Measurements from ENCODE around the gene DELE1. TPM values are rescaled to one million over a fixed set of nuclear protein-coding genes. Genes with fewer than 3 reads are reported as not detected.

Gene DELE1, protein sequence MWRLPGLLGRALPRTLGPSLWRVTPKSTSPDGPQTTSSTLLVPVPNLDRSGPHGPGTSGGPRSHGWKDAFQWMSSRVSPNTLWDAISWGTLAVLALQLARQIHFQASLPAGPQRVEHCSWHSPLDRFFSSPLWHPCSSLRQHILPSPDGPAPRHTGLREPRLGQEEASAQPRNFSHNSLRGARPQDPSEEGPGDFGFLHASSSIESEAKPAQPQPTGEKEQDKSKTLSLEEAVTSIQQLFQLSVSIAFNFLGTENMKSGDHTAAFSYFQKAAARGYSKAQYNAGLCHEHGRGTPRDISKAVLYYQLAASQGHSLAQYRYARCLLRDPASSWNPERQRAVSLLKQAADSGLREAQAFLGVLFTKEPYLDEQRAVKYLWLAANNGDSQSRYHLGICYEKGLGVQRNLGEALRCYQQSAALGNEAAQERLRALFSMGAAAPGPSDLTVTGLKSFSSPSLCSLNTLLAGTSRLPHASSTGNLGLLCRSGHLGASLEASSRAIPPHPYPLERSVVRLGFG
- total RNA-seq: 10 to 100 TPM; 71.5 to 72.1 TPM

DNA sequence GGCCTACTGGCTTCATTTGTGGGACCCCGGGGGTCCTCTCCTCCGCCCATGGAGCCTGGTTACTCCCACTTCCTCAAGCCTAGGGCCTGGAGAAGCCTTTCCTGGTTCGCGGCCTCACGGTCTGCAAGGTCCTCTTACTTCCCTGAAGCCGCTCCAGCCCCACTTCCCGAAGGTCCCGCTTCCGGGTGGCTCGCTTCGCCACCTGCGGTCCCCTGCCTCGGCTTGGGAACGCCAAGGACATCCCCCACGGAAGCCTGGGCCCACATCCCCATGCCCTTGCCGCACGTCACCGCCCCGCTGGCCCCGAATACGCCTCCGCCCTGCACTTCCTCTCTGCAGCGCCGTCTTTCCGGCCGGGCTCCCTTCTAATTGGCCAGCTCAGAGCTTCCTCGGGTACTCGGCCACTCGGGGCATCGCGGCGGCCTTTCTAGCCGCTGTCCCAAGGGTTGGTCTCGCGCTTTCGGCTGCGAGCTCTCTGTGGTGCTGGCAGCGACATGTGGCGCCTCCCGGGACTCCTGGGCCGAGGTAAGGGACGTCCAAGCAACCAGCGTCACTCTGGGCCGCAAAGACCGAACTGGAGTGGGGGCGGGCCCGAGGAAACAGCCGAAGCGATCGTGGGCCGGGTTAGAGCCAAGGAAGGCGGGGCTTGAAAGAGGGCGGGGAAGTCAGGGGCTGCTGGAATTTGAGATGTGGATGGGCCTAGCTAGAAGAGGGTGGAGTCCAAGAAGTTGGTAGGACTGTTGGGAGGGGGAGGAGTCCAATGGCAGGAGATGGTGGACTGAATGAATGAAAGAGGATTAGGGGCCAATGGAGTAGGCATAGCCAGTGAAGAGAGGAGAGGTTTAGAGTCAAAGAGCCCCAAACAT is at the start of gene DELE1:
TSS of gene DELE1 (plus strand) at position 424 of the 866 bp plus-strand sequence. CDS start at position 495, 71 bp downstream.
- peak within 1 kb of the TSS; percentile 87 for H3K4me3 Mint-ChIP-seq
- ChIA-PET CTCF (interaction anchor here (0.5 to 3.5 kb wide), 11 partner anchors 9 to 453 kb away, joined by 3 to 14 read pairs (median 5); partner anchors contain the start of gene RNF14), POLR2A (interaction anchor here (0.6 to 1.1 kb wide), 3 partner anchors 14 to 83 kb away, joined by 3 to 4 read pairs (median 3); partner anchors contain the start of gene RNF14)
- H3K4me1 Mint-ChIP-seq: peaks cover 35% of the 10 kb centered on the region
- no peaks in the 10 kb centered on the region for H3K27me3 Mint-ChIP-seq
- peak; percentile 94 for DNase-seq
- H3K36me3 Mint-ChIP-seq (ENCODE audit: low read depth): peaks cover 36% of the 10 kb centered on the region
- H3K27ac Mint-ChIP-seq: peak within 1 kb of the TSS; percentile 88
- H3K9me3 Mint-ChIP-seq: no peaks in the 10 kb centered on the region

DNA sequence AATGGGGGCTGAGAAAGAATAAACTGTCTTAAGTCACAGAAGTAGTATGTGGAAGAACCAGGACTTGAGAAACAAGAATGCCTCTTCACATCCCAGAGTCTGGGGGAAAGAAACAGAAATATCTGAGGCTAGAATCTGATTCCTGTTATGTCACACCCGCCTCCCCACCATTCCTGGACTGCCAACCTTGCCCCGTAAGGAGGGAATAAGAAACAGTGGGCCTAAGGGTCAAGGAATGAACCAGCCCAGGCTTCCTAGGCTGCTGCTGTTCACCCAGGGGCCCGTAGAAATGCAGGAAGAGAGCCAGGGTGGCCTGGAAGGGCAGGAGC is 49.8 kb upstream of the DELE1 start:
- Mint-ChIP-seq H3K27ac (no peak overlapping the region), H3K4me1 (peaks cover 10% of the 10 kb centered on the region), H3K27me3 (peaks cover 65% of the 10 kb centered on the region), H3K36me3 (ENCODE audit: low read depth) (no peaks in the 10 kb centered on the region), H3K4me3 (no peak overlapping the region), H3K9me3 (no peaks in the 10 kb centered on the region)
- POLR2A ChIA-PET: no interaction called here
- CTCF ChIA-PET: interaction anchor here (1.4 kb wide), 1 partner anchor 10 kb away, joined by 4 read pairs; no protein-coding TSS in a partner anchor
- DNase-seq: no peak

DNA sequence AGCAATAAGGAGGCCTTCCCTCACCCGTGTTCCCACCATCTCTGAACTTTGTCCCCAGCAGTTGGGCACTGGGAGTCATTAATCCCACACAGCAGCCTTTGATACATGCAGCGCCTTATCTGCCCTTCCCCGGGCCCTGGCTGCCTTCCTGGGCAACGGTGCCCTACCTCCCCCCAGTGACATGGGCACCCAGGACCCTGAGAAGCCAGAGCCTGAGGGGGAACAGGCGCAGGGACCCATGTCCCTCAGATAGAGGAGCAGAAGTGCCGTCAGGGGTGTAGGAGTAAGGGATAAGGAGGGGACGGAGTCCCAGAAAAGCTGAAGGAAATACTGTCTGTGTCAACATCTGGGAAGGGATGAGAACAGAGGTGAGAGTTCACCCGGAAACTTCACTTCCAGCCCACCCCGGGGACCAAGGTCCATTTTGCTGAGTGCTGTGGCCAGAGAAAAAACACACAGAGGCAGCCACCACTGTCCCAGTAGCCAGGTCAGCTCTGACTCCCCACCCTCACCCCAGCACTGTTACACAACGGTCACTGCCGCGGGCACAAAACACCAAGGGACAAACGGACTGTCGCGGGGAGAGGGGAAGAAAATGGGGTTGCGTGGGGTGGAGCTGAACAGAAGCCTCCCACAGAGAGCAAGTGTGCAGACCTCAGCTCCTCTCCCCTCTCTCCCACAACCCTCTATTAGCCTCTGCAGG is 49.3 kb upstream of the DELE1 start:
- peak; percentile 3 for DNase-seq
- H3K36me3 Mint-ChIP-seq (ENCODE audit: low read depth): no peaks in the 10 kb centered on the region
- no peaks in the 10 kb centered on the region for H3K9me3 Mint-ChIP-seq
- peaks cover 14% of the 10 kb centered on the region for H3K4me1 Mint-ChIP-seq
- H3K27ac Mint-ChIP-seq: no peak overlapping the region
- ChIA-PET POLR2A (no interaction called here), CTCF (interaction anchor here (0.8 to 1.4 kb wide), 3 partner anchors 9 to 181 kb away, joined by 3 to 4 read pairs (median 4); no protein-coding TSS in a partner anchor)
- peaks cover 71% of the 10 kb centered on the region for H3K27me3 Mint-ChIP-seq
- H3K4me3 Mint-ChIP-seq: no peak overlapping the region

DNA sequence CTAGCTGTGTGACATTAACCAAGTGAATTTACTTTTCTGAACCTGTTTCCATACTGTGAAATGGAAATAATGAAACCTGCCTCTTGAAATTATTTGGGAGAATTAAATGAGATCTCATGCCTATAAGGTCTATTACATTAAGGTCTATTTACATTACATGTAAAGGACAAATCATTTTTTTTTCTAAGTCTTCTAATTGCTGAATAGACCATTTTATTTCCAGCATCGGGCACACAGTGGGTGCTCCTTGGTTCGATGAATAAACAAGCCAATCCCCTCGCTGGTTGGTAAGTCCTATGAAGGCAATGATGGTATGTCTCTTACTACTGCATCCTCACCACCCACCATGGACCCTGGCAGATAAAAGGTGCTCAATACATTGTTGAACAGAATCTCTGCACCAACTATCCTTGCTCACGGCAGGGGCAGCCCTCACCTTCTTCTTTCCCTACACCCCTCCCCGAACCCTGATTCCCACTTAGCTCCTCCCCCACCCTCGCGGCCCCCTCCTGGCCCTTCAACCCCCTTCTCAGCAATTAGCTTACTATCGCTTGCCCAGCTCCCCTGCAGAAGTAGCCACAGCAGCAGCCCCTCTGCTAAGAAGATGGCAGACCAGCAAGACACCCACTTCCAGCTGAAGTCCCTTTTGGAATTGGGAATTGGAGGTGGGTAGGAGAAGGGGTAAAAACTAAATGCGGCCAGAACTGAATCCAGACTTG is 48.5 kb upstream of the DELE1 start:
- peak; percentile 3 for DNase-seq
- Mint-ChIP-seq H3K4me1 (peaks cover 16% of the 10 kb centered on the region), H3K9me3 (no peaks in the 10 kb centered on the region), H3K4me3 (no peak overlapping the region), H3K27ac (no peak overlapping the region), H3K36me3 (ENCODE audit: low read depth) (no peaks in the 10 kb centered on the region), H3K27me3 (peaks cover 75% of the 10 kb centered on the region)
- ChIA-PET POLR2A (no interaction called here), CTCF (interaction anchor here (0.8 to 1.4 kb wide), 3 partner anchors 8 to 182 kb away, joined by 3 to 4 read pairs (median 4); no protein-coding TSS in a partner anchor)

DNA sequence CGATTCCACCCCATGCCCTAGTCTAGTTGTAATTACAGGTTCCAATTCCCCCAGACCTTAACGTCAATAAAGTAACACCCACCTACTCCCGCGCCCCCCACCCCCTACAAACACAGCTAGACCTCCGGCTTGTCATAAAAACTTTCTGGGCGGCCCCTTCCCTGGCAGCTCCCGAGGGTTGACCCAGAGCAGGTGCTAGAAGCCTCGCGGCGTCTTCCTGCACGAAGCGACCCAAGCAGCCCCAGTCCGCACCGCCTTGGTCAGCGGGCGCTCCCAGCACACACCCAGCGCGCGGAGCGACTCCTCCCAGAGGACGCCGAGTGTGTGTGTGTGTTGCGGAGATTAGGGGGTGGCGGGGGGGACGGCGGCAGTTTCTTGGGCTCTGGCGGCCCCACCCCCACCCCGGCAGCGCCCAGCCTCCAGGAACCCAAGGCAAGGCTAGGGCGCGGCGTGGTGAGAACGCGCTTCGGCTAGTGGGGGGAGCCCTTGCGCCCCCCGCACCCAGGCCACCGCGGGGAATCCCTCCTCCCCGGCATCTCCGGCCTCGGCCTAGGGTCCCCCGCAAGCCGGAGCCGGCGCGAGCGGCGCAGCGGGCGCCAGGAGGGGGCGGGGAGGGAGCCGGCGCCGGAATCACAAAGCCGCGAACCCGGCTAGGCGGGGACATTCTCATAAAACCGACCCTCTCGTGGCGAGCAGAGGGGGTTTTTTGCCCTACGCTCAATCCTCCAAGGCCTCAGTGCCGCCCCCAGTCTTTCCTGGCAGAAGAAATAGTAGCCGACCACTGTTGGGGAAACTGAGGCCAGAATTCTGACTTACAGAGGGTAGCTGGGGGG is 47.7 kb upstream of the DELE1 start:
- H3K9me3 Mint-ChIP-seq: no peaks in the 10 kb centered on the region
- no peak overlapping the region for H3K4me3 Mint-ChIP-seq
- H3K27me3 Mint-ChIP-seq: peaks cover 77% of the 10 kb centered on the region
- ChIA-PET POLR2A (no interaction called here), CTCF (no interaction called here)
- H3K36me3 Mint-ChIP-seq (ENCODE audit: low read depth): no peaks in the 10 kb centered on the region
- H3K27ac Mint-ChIP-seq: no peak overlapping the region
- peak; percentile 5 for DNase-seq
- peaks cover 16% of the 10 kb centered on the region for H3K4me1 Mint-ChIP-seq

DNA sequence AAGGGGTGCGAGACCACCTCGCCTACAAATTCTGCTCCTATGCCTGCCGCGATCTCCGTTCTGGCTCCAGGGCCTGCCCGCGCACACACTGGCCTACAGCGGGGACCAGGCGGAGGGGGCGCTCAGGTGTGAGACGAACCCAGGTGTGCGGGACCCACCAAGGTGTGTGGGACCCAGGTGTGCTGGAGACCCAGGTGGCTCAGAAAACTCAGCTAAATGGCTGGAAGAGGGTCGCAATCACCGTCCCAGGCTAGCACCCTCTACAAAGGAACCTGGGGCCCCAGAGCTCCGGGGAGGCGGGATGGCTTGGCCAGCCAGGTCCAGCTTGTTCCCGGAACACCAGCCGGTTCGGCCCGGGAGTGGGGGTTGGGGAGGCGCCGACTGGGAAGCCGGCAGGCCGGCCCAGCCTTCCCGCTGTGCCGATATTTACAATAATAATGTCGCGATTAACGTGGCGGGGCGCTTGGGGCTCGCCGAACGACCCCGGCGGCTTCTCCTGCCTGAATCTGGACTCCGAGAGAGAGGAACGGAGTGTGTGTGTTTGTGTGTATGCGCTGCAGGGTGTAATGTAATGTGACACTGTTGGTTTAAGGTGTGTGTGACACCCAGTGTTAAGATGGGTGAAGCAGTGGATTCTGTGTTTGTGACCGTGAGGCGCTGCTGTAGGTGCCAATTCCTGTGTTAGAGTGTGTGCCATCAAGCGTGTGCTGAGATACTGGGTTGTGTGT is 46.9 kb upstream of the DELE1 start:
- Mint-ChIP-seq H3K36me3 (ENCODE audit: low read depth) (no peaks in the 10 kb centered on the region), H3K27me3 (peaks cover 79% of the 10 kb centered on the region), H3K4me3 (no peak overlapping the region), H3K4me1 (peaks cover 16% of the 10 kb centered on the region), H3K9me3 (no peaks in the 10 kb centered on the region), H3K27ac (no peak overlapping the region)
- DNase-seq: peak; percentile 5
- POLR2A ChIA-PET: no interaction called here
- CTCF ChIA-PET: interaction anchor here (1.0 kb wide), 1 partner anchor 185 kb away, joined by 4 read pairs; no protein-coding TSS in a partner anchor

DNA sequence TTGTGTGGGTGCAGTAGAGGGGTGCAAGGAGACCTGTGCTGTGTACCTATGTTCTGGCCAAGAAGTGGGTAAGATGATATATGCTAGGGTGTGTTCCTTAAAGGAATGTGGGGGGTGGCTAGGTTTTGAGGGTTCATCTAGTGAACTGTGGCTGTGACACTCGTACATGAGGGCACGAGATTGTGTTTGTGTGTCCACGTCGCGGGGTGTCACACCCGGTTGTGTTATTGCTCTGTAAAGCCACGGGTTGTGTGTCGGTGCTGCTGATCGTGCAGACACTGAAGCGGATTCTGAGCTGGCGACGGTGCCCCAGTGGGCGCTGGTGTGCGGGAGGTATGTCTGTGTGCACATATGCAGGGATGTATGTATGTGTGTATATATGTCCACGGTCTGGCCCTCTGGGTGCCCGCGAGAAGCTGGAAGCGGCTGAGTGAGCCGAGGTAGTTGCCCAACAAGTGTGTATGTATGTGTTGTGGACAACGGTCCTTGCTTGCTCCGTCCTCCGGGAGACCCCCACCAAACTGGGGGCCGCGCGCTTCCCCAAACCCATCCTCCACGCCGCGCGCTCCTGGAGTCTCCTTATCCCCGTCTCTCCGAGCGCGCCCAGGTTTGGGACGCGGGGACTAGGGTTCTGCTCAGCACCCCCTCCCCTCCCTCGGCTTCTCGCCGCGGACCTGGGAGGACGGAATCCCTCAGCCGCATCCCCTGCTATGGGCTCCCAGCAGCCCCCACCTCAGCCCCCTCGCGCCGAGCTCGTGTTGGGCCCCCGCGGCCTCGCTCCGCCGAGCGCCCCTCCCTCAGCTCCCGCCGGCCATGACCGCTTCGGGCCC is 46.1 kb upstream of the DELE1 start:
- Mint-ChIP-seq H3K27ac (no peak overlapping the region), H3K4me3 (peak overlapping the region; percentile 42), H3K27me3 (peaks cover 80% of the 10 kb centered on the region), H3K4me1 (peaks cover 18% of the 10 kb centered on the region), H3K9me3 (no peaks in the 10 kb centered on the region), H3K36me3 (ENCODE audit: low read depth) (no peaks in the 10 kb centered on the region)
- peak; percentile 20 for DNase-seq
- CTCF ChIA-PET: interaction anchor here (1.0 to 4.3 kb wide), 11 partner anchors 19 to 314 kb away, joined by 3 to 60 read pairs (median 6); no protein-coding TSS in a partner anchor
- POLR2A ChIA-PET: no interaction called here

DNA sequence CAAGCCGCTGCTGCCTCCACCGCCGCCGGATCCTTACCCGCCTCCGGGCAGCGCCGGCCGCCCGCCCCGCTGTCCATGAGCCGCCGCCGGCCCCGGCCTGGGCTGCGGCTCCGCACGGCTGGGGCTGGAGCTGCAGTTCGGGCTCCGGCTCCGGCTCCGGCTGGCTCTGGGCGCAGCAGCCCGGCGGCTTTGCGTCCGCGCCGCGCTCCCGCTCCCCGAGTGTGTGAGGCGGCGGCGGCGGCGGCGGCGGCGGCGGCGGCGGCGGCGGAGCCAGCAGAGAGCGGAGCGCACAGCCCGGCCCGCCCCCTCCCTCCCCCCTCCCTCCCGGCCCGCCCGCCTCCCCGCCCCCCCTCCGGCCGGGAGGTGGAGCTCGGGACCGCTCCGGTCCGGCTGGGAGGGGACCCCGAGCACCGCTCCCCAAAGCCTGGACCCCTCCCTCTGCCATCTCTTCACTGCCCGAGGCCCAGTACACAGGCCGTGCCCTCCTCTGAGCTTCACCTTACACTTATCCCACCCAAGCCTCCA is 45.4 kb upstream of the DELE1 start, which contains the start of gene PCDH1:
TSS of gene PCDH1 (minus strand) at position 225 of the 525 bp plus-strand sequence. CDS start at position 77, 148 bp downstream.
- DNase-seq: peak; percentile 6
- H3K27me3 Mint-ChIP-seq: peaks cover 78% of the 10 kb centered on the region
- peaks cover 19% of the 10 kb centered on the region for H3K4me1 Mint-ChIP-seq
- no peaks in the 10 kb centered on the region for H3K9me3 Mint-ChIP-seq
- CTCF ChIA-PET: interaction anchor here (0.6 to 4.3 kb wide), 22 partner anchors 10 to 482 kb away, joined by 3 to 60 read pairs (median 7); partner anchors contain the start of gene PCDH12
- H3K4me3 Mint-ChIP-seq: peak within 1 kb of the TSS; percentile 42
- H3K36me3 Mint-ChIP-seq (ENCODE audit: low read depth): no peaks in the 10 kb centered on the region
- POLR2A ChIA-PET: no interaction called here
- H3K27ac Mint-ChIP-seq: no peak within 1 kb of the TSS

DNA sequence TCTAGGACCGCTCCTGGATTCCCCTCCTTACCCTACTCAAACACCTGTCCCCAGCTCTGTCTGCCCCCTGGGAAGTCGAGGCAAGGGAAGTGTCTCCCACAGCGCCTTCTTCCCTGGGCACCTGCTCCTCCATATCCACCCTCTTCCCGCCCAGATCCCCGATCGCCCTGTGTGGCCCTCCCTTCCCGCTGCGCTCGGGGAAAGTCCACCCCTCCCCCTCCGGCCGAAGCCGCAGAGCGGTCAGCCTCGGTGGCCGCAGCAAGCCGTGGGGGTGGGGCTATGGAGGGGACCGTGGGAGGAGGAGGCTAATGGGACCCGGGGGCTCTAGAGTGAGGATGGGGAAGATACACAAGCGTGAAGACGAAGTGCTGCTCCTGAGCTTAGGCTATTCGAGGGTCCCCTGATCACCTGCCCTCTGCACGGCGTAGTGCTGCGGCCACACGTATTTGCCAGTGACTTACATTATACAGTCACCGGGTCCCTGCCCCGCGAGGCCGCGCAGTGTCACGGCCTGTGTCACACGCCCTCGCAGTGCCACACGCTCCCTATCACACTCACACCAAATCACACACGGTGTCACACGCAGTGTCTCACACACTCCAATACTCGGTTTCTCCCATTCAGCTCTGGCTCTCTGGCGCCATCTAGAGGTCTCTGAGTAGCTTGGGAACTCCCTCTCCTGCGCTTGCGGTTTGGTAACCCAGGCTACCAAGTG is 44.8 kb upstream of the DELE1 start:
- Mint-ChIP-seq H3K27ac (no peak overlapping the region), H3K4me3 (peak overlapping the region; percentile 37), H3K9me3 (no peaks in the 10 kb centered on the region), H3K4me1 (peaks cover 21% of the 10 kb centered on the region), H3K27me3 (peaks cover 78% of the 10 kb centered on the region), H3K36me3 (ENCODE audit: low read depth) (no peaks in the 10 kb centered on the region)
- POLR2A ChIA-PET: no interaction called here
- CTCF ChIA-PET: interaction anchor here (0.5 to 4.3 kb wide), 38 partner anchors 9 to 708 kb away, joined by 3 to 60 read pairs (median 6); partner anchors contain the start of gene PCDH12
- DNase-seq: peak; percentile 93
